ENCODE results near the gene TPPP3.

Gene TPPP3

DNA sequence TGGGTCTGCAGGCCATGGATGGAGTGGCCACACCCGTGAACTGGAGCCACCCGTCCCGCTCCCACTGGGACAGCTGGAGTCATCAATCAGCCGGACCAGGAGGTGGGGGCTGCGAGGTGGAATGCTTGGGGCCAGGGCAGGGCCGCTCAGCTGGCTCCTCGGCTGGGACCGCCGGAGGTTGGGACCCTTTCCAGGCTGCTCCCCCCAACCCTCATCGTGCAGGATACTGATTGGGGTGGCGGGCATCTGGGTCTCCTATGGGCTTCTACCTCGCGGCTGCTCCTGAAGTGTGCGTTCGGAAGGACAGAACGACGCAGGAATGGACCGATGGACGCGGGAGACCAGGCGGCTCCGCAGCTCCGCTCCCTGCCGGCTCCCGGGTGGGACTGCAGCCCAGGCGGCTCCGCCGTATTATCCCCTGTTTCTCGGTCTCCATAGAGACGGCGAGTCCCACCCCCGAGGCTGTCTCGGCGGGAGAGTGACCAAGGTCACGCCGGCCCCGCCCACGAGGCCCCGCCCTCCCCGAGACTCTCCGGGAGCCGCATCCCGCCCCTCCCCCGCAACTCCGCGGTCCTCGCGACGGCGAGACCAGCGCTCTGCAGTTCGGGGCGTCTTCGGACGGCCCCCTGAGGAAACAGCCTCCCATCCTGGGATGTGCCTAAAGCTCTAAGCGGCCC lies at the start of gene TPPP3:
Gene TPPP3 (minus strand): TSS at position 388 of the 677 bp plus-strand sequence. CDS start 2,387 bp downstream, outside the sequence.
- DNase-seq (ENCODE audit: low spot score), result peak; percentile 91

DNA sequence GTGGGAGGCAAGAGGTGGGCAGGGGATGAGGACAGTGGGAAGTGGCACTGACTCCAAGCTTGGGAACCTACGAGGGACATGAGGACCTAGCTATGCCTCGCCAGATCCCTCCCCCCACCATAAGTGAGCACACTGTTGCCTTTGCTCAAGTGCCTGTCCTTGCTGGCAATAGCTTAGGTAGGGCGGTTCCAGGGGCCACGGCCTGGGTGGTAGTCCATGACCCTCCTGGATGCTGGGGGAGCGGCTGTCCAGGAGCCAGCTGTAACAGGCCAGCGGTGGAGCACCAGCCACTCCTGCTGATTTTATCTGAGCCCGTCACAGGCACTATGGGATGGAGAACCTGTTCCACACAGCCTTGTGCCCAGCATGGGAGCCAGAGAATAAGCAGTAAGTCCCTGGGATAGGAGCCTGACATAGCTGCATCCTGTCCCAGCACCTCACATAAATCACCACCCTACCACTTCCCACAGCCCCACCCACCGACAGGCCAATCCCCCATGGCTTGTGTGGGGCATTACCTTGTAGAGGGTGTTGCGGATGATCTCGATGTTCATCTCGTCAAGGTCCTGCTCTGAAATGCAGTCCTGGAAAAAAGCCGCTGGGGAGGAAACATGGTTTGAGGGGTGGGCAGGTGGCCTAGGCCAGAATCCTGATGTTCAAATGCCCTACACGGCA lies 49.4 kb upstream of the TPPP3 start:
- no peak for DNase-seq (ENCODE audit: low spot score)

DNA sequence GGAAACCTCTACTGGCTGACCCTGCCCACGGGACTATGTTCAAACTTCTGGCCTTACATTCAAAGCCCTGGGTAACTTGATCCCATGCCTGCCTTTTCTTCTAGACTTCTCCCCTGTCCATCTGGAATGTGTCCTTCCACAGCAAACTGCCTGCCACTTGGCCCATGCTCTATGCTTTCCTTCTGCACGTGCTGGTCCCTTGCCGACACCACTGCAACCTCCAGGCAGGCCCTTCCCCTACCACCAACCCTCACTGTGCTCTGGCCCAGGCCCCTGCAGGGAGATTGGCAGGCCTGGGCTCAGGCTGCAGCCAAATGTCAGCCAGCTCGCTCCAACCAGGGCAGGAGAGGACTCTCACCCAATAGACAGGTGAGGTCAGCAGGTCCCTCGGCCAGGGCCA lies 48.6 kb upstream of the TPPP3 start:
- no peak for DNase-seq (ENCODE audit: low spot score)

DNA sequence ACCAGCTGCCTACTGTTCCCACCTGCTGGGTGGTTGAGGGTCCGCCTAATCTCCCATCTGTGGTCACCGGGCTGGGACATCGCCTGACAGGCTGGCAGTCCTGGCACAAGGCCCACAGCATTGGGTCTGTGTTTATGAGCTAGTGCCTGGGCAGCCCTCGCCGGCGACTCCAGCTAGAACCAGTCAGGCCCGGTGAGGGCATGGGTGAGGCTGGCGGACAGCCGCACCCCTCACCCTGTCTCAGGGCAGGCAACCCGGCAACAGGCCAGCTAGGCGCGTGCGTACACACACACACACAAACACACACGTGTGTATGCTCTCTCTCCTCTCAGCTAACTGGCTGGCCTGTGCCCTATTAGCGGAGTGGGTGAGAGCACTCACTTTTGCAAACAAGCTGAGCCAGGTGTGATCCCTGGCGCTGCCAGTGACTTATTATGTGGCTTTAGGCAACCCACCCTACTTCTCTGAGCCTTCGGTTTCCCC lies 48.0 kb upstream of the TPPP3 start:
- DNase-seq (ENCODE audit: low spot score), result no peak

DNA sequence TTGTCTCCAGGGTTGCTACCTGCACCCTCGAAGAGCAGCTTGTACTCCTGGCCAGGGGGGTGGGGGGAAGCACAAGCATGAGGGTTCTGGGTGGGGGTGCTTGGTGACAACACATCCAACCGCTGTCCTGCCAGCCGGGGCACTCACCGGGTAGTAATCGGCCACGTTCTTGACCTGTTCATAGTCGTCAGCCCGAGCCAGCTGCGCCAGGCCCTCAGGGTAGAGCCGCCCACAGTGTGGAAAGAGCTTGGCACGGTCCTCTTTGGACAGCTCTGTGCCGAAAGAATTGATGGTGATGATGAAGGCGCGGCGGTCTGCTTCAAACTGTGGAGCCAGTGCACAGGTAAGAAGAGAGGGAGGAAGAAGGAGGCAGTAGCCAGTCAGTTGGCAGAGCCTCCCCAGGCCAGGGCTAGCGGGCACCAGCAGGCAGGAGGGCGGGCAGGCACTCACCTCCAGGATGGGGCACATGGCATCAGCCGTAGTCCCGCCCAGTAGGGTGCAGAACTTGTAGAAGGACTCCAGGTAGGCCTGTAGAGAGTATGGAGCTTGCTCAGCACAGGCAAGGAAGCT lies 45.6 kb upstream of the TPPP3 start:
- no peak for DNase-seq (ENCODE audit: low spot score)

DNA sequence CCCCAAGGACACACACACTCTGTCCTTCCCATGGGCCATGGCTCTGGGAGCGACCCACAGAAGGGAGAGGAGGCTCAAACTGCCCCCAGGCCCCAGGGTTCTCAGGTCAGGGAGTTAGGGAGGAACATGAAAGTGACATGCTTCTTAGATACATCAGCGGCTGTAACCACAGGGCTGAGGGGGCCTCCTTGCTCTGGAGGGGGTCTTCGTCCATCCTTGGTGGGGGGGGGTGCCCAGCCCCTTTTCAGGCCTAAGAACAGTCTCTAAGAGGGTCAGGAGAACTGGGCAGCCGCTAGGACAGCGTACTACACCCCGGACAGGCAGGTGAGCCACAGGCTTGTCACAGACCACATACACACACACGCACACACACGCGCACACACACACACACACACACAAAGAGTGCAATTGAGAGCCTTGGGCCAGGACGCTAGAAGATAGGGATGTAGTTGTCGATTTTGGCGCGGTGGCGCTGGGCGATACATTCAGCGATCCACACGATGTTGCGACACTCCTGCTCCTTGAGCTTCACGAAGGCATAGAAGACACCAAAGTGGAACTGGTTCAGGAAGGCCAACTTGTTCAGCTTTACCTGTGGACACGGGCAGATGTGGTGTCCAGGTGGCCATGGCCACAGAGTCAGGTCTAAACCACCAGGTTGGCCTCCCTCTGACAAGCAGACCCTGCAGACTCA lies 44.9 kb upstream of the TPPP3 start:
- no peak for DNase-seq (ENCODE audit: low spot score)

DNA sequence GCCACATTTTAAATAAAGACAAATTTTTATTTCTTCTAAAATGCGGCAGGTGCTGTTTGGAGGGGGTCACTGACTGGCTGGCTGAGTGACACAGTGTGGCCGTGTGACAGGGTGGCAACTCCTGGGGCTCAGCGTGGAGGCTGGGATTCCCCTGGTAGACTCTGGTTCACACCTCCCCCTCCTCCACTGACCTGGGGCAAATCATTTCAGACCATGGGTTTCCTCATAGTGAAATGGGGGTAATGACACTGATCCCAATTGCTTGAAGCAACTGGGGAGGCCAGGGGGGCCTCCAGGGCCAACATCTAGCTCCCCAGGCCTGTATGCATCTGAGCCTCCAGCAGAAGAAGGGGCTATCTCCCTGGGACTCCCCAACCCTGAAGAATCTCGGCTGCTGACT lies 44.2 kb upstream of the TPPP3 start:
- no peak for DNase-seq (ENCODE audit: low spot score)

DNA sequence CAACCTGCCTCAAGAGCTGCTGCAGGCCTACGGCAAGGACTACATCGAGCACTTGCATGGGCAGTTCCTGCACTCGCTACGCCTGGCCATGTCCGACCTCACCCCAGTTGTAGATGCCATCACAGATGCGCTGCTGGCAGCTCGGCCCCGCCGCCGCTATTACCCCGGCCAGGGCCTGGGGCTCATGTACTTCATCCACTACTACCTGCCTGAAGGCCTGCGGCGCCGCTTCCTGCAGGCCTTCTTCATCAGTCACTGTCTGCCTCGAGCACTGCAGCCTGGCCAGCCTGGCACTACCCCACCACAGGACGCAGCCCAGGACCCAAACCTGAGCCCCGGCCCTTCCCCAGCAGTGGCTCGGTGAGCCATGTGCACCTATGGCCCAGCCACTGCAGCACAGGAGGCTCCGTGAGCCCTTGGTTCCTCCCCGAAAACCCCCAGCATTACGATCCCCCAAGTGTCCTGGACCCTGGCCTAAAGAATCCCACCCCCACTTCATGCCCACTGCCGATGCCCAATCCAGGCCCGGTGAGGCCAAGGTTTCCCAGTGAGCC lies 43.4 kb upstream of the TPPP3 start:
- DNase-seq (ENCODE audit: low spot score), result no peak

DNA sequence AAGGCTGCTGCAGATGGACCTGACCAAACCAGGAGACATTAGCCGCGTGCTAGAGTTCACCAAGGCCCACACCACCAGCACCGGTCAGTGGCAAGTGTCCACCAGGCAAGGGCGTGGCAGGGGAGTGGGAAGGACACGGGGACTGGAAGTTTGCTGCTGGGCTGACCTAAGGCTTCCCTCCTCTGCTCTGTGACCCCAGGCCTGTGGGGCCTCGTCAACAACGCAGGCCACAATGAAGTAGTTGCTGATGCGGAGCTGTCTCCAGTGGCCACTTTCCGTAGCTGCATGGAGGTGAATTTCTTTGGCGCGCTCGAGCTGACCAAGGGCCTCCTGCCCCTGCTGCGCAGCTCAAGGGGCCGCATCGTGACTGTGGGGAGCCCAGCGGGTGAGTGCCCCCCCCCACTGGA lies 42.5 kb upstream of the TPPP3 start:
- DNase-seq (ENCODE audit: low spot score), result no peak

DNA sequence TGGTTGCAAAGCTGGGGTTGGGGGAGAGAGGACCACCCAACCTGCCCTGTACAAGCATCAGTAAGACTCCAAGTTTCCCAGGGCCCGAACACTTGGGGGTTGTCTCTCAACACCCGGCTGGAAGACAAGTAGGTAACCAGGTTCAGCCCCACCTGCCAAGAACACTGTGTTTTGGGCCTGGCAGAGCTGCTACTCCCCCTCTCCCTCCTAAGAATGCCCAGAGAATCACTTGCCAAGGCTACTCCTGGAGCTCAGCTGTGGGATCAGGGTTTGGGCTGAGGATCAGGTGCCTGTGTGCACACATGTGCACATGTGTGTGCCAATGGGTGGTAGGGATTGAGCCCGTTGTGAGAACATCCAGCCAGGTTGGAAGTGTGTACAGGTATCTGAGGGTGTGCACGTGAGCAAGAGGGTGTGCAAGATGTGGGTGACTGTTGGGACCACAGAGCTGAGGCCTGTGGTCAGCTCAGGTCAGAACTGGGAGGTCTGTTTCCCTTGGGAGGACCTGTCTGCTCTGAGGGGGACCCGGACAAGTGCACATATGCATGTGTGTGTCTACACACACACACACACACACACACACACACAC lies 39.9 kb upstream of the TPPP3 start:
- DNase-seq (ENCODE audit: low spot score), result no peak

DNA sequence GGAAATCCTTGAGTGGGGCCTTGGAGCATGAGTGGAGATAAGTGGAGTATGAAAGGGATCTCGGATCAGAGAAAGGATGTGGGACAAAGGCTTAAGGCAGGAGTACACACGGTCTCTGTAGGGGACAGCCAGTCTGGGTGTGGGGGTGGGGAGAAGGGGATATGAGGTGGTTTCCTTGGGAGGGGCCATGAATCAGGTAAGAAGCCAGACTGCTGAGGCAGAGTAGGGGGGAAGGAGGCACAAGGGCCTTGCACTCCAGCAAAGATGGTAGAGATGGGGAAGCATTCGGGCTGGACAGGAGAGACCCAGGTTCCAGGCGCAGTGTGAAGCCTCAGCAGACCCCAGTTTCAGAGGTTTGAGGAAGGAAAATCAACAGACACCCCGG lies 39.2 kb upstream of the TPPP3 start:
- no peak for DNase-seq (ENCODE audit: low spot score)

DNA sequence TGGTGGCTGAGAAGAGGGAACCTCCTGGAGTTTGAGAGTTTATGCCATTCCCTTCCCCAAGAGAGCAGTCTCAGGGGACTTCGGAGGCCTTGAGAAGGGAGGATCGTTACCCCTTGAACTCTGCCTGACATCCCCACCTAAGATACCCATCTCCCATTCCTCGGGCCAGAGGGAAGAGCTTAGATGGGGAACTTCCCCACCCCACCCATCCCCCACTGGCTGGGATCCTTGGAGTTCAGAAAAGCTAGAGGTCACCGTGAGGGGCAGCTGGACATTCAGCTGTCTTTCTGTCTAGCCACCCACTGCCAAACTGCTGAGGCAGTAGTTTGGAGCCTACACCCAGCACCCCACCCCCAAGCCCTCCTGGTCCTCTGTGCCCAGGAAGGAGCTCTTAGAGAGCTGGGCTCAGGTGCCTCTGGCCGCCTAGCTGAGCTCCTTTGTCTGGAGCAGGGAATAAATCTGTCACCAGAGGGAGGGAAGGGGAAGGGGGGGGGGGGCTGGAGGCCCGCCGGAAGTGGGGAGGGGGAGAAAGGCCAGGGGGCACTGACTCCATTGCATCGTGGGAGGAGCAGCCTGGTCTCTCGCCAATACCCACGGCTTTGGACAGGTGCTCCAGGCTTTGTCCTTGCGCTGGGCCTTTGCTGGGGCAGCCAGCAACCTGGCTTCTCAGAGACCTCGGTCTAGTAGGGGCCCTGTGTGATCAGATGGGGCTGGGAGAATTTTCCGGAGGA lies 38.6 kb upstream of the TPPP3 start:
- no peak for DNase-seq (ENCODE audit: low spot score)

DNA sequence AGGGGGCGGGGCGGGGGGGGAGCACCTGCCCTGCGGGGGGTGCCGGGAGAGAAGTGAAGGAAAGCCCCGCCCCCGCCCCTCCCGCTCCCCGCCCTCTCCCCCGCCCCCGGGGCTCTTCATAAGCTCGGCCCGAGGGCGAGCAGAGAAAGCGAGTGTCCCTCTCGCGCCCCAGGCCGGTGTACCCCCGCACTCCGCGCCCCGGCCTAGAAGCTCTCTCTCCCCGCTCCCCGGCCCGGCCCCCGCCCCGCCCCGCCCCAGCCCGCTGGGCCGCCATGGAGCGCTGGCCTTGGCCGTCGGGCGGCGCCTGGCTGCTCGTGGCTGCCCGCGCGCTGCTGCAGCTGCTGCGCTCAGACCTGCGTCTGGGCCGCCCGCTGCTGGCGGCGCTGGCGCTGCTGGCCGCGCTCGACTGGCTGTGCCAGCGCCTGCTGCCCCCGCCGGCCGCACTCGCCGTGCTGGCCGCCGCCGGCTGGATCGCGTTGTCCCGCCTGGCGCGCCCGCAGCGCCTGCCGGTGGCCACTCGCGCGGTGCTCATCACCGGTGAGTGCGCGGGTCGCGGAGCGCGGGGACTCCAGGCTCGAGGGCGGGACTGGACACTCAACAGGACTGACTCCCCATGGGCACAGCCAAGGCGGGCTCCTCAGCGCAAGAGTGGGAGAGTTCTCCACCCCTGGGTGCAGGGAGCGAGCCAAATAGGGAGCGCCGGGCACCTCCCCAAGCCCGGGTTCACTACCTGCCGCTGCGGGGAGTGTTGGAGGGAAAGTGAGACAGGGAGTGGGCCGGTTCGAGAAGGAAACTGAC lies 37.9 kb upstream of the TPPP3 start, which contains the start of gene HSD11B2:
Gene HSD11B2 (plus strand): TSS at position 145 of the 798 bp plus-strand sequence. CDS start 128 bp downstream, at position 273.
- peak; percentile 62 for DNase-seq (ENCODE audit: low spot score)

DNA sequence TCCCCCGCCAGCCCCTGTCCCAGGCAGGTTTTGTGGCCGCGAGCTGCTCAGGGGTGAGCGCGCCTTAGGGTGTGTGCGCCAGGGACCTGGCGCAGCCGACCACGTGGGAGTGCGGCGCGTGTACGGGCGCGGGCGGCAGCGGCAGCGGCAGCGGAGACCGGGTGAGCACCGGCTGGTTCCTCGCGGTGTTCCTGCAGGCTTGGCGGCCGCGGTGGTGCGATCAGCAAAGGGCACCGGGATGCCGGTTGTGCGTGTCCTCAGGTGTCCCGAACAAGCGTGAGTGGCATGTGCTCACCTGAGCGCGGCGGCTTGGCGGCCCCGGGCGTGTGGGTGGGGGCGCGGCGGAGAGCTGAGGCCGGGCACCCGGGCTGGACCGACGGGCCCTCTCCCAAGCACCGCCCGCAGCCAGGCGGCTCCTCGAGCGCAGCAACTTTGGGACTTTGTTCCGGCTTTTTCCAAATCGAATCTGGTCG lies 37.2 kb upstream of the TPPP3 start:
- no peak for DNase-seq (ENCODE audit: low spot score)

DNA sequence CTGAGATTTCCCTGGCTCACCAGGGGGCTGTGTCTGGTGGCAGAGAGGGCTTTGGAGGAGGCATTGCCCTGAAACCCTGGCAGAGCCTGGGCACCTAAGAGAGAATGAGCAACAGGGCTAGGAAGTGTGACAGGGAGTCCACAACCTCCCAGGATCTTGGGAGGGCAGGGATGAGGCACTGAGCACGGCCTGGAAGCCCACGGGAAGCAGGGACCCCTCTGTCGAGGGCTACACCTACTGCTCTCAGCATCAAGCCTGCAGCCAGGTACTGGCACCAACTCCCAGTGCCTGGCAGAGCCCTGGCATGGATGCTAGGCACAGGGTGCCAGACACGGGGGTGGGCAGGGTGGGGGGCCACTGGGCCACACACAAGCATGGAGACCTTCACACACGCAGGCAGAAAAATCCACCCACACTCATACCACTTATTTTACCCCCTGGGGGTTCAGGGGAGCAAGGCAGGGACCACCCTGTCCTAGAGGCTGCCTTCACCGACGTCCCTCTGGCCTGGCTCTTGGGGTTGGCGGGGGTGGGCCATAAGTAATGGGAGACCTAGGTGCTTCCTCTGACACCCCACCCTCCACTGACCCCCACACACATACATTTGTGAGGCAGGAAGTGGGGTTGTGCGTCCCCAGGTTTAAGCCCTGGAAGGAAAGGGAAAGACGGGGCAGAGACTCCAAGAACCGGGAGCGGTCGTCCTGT lies 36.7 kb upstream of the TPPP3 start:
- no peak for DNase-seq (ENCODE audit: low spot score)

DNA sequence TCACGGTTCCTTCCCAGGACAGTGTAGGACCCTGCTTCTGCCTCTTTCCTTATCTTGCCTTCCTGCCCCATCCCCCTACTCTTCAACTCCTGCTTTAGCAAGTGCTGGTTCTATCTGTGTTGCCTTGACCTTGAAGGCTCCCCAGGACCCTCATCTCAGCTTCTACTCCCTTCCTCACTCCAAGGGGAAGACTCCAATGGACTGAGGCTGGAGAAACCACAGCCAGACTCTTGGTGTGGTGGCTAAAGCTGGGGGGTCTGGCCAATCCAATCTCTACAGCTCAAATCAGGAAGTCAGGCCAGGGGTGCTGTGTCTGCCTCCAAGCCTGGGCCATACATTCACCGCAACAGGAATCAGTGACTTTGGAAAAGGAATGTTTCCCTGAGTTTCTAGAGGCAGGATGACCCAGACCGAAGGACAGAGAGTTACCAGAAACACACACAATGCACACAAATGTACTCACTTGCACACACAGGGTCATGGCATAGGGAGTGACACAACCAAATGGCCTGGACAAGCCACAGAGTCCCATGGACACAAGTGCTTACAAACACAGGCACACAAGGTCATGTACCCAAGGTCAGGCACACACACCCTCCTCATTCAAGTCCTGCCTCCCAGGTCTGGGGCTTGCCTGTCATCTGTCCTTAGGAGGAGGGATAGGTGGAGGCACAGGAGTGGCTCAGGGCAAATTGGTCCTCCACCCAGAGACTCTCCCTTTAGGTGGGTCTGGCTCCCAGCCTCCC lies 35.9 kb upstream of the TPPP3 start:
- DNase-seq (ENCODE audit: low spot score), result no peak

DNA sequence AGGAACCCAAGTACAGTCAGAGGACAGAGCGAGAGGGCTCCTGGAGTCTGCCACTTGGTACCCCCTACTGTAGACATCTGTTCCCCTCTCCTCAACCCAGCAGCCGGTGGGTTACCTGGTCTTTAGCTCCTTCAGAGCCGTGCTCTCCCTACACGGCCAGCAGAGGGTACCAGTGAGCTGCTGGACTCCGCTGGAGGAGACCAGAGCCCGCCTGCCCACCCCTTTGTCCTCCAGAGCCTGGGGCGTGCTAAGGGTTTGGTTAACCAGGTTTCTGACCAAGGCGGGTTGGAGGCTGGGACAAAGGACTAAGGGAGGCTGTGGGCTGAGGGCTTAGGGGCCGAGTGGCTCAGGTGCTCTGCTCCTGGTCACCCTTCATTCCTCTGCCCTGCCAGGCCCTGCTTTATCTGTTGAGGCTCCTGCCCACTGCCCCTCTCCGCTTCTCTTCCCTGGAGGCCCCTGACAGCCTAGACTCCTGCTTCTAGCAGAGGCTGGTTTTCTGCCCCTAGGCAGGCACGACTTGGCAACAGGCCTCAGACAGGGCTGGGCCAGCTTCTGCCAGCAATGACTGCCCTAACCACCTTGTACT lies 34.9 kb upstream of the TPPP3 start:
- DNase-seq (ENCODE audit: low spot score), result peak; percentile 73

DNA sequence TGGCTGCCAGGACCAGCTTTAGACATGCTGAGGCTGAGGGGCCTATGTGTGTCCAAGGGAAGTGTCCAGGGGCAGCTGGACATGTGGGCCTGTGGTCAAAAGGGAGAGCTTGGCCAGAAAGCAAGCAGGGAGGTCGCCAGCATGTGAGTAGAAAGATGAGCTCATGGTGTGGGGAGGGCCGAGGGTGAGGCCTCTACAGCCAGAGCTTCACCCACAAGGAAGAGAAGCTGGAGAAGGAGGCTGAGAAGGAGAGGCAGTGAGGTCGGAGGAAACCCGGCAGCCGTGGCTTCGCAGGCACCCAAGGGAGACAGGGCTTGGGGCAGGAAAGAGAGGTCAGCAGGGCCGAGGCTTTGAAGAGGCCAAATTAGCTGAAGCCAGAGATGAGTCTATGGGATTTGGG lies 33.7 kb upstream of the TPPP3 start:
- no peak for DNase-seq (ENCODE audit: low spot score)

DNA sequence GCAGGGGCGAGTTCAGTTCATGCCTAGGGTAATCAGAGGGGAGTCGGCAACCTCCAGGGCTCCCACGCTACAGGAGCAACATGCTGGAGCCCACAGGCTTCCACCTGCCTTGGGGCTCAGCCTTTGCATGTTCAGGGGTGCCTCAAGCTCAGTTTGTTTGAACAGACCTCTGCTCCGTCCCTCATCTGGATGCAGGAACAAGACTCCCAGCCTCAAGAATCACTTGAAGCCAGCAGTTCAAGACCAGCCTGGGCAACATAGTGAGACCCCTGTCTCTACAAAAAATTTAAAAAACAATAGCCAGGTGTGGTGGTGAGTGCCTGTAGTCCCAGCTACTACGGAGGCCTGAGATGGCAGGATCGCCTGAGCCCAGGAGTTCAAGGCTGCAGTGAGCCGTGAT lies 32.7 kb upstream of the TPPP3 start:
- DNase-seq (ENCODE audit: low spot score), result no peak

All from AG08395 (cell line).